Neural cell (in vitro differentiated cells): Measurements from ENCODE around the gene BCAS4.

ENCODE experiments used
- CTCF ChIP-seq: fragments of 450-650 bp; IDR thresholded peaks from 2 replicates; pipeline ENCODE4 v1.5.1; 2014; ENCODE audit warnings: antibody characterized with exemption, mild to moderate bottlenecking, moderate library complexity; ENCODE audit not compliant: poor library complexity, severe bottlenecking
- EP300 ChIP-seq: fragments of 450-650 bp; conservative IDR thresholded peaks from 2 replicates; pipeline ENCODE4 v1.6.1; 2014; ENCODE audit warnings: antibody characterized with exemption, mild to moderate bottlenecking, moderate library complexity; ENCODE audit not compliant: poor library complexity, severe bottlenecking
- EZH2 ChIP-seq: fragments of 200-600, 300-800 bp; shearing (Covaris generic), sonication (generic); IDR thresholded peaks from 2 replicates; pipeline ENCODE4 v1.6.1; 2014; ENCODE audit warnings: antibody characterized with exemption, low read length, borderline replicate concordance, mild to moderate bottlenecking; ENCODE audit not compliant: insufficient read depth, poor library complexity, severe bottlenecking
- POLR2AphosphoS5 ChIP-seq: IDR thresholded peaks from 2 replicates; pipeline ENCODE4 v1.6.1; 2012
- SMC3 ChIP-seq: fragments of 450-650 bp; conservative IDR thresholded peaks from 2 replicates; pipeline ENCODE4 v1.6.1; 2014; ENCODE audit warnings: antibody characterized with exemption, mild to moderate bottlenecking, moderate library complexity; ENCODE audit not compliant: poor library complexity
- TAF1 ChIP-seq: IDR thresholded peaks from 2 replicates; pipeline ENCODE4 v1.6.1; 2012; ENCODE audit warnings: low read depth

GRCh38 chr20:50799890-50800550 lies 5.2 kb downstream of the BCAS4 start:
- TF ChIP-seq CTCF, result no peak
- TF ChIP-seq POLR2AphosphoS5, result no peak
- TF ChIP-seq EZH2, result no peak
- TF ChIP-seq SMC3, result no peak
- no peak for TF ChIP-seq TAF1
- TF ChIP-seq EP300, result no peak
